GM19452 (cell line): Measurements from ENCODE around the gene TRAF3.

Experiments used
- ATAC-seq: cut with Tn5 transposase; IDR thresholded peaks from one replicate; pipeline ENCODE4 v1.9.1; 2021; ENCODE audit not compliant: unreplicated experiment

The TRAF3 gene

GRCh38 chr14:102905116-102906108 is 128.2 kb downstream of the TRAF3 start:
- no peak for ATAC-seq

DNA sequence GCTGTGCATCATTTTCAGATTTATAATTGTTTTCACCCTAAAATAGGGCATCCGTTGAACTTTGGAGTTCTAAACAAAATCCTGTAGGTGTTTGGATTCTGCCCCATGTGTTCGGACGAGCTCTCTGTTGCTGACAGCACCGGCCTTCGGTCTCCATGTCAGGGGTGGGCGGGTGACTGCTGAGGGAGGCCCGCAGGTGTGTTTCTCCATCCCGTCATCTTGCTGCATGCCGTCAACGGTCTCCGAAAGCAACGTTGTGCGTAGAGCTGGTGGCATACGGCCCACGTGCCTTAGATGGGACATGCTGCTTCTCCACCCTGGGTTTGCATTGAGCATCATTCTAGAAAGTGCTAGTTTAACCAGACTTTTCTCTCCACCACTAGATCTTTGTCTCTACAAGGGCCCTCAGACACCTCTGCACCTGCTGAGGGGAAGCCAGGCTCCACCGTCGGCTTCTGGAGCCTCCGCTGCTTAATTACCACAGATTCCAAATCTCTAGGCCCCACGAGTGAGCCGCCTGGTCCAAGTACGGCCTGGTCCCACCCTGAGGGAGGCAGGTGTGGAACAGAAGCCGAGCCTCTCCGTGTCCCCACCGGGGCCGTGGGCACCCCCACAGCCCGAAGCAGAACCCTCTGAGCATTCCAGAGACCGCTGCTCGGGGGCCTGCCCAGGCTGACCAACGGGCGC is 129.5 kb downstream of the TRAF3 start:
- ATAC-seq, result no peak

DNA sequence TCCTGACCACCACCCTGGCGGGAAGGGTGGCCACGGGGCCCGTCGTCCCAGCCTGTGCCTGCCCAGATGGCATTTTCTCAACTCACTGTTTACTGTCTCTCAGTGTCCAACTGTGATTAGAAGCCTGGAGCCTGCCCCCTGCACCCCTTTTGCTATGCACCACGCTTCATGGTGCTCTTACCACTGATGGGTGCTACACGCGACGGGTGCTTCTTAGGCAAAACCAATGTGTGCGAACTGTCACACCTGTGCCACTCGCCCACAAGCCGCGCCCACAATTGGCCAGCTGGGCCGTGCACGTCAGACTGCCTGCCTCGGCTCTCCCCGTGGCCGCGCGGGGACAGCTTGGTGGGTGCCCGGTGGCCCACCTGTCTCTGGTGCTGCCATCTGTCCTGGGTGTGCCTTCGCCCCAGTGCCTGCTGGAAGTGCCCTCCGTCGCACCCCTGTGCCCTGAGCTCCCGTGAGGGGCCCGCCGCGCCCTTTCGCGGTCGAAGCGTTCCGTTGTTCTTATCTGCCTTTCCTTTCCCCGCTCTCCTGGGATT is 130.1 kb downstream of the TRAF3 start:
- no peak for ATAC-seq

GRCh38 chr14:102907980-102908730 is 130.9 kb downstream of the TRAF3 start:
- ATAC-seq, result no peak

DNA sequence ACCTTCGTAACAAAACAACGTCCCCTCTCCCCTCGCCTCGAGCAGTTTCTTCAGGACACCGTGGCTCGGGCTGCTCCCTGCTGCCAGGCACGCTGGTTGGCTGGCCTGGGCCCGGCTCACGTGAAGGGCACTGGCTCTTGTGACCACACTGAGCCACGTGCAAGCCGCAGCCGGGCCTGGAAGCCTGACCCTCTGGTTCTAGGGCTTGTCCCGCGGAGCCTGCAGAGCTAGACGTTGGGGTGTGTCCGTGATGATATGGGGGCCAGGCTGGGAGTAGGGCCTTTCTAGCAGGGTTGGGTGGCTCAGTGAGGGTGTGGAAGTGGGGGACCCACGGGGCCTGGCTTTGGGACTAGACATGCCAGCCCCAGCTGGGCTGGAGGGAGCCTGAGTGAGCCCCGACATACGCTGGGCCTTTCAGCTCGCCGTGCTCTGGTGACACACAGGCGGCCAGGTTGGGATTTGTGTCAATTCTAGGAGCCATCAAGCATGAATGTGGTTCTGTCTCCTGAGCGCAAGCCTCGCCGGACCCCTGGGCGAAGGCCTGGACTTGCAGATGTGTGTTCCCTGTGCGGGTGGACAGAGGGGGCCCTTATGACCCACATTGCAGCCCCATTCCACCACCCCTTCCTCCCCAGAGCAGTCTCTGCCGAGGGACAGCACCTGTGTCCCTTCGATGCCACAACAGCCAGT is 131.7 kb downstream of the TRAF3 start:
- ATAC-seq, result no peak

DNA sequence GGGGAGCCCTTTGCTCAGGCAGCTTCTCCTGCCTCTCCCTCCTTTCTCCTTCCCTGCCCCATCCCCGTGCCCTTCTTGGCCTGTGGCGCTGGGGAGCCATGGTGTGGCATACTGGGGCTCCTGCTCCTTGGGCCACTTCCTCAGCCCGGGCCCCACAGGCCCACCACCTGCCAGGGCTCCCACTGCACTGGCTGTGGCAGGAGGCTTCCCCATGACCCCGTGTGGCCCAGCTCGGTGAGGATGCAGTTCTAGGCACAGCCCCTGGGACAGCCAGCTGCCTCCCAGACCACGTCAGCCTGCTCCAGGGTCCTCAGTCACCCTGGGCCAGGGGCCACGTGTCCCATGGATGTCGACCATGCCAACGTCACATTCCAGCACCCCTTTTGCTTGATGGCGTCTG is 132.2 kb downstream of the TRAF3 start:
- ATAC-seq, result no peak

DNA sequence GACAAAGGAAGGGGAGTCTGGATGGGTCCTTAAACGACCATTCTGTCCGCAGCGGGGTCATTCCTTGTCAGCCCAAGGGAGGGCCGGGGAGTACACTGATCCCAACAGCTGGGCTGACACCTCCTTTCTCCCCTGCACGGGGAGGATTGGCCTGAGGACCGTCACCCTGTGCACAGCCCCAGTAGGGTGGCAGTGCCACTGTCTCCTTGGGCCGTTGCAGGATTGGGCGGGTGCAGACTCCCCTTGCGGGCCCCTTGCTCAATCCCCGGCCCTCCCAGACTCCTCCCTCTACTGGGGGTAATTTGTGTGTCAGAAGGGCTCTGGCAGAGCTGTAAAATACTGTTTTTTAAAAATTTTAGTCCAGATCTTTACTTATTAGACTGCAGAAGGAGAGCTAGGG is 132.7 kb downstream of the TRAF3 start:
- ATAC-seq, result no peak

GRCh38 chr14:102910442-102910841 is 133.2 kb downstream of the TRAF3 start:
- ATAC-seq, result no peak

DNA sequence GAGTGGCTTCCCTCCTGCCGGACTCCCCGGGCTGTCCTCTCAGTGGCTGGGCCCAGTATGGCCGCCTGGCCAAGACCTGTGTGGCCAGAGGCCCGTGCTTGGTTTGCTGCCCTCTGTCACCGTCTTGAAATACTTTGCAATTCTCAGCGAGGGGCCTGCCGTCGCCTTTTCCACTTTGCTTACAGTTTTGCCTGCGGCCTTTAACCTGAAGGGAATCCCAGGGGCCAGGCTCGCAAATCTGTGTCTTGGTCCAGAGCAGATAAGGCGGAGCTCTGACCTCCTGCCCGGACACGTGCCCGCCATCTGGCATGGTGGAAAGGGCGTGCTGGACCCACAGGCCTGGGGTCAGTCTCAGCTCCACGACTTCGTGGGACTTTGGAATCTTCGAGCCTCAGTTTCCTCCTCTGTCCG is 134.3 kb downstream of the TRAF3 start:
- ATAC-seq, result no peak

- ATAC-seq, result no peak
These were observed 134.9 kb downstream of the TRAF3 start for GRCh38 chr14:102911991-102912761.

DNA sequence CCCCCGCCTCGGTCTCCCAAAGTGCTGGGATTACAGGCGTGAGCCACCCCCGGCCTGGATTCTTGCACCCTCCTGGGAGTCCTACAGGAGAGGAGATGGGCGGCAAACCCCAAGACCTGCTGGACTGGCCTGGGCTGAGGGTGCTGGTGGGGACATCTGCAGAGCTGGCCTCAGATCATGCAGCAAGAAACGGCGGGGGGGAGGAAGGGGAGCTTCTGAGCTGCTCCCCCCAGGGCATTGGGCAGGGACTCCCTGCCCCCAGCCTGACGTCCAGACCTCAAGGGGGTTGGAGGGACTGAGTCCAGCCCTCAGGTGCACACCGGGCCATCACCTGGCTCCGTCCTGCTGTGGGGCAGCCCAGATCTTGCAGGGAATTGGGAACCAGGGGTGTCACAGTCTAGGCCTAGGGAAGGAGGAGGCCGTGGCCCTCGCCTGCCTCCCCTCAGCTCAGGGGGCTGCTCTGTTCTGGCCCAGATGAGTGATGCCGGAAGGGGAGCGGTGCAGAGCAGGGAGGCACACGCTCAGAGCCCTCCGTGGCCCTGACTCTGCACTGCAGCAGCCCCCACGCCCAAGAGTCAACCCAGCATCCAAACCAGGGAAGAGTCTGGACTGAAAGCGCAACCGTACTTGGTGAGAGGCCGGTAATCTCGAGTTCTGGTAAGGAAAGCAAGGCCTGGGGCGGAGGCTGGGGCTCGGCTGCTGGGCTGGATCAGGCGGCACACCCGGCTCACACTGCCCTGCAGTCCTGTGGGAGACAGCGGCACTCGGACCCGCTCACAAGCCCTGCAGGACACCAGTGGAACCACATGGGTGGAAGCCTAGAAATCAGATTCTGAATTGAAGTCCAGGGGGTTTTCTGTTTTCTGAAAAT is 136.3 kb downstream of the TRAF3 start:
- ATAC-seq, result no peak

DNA sequence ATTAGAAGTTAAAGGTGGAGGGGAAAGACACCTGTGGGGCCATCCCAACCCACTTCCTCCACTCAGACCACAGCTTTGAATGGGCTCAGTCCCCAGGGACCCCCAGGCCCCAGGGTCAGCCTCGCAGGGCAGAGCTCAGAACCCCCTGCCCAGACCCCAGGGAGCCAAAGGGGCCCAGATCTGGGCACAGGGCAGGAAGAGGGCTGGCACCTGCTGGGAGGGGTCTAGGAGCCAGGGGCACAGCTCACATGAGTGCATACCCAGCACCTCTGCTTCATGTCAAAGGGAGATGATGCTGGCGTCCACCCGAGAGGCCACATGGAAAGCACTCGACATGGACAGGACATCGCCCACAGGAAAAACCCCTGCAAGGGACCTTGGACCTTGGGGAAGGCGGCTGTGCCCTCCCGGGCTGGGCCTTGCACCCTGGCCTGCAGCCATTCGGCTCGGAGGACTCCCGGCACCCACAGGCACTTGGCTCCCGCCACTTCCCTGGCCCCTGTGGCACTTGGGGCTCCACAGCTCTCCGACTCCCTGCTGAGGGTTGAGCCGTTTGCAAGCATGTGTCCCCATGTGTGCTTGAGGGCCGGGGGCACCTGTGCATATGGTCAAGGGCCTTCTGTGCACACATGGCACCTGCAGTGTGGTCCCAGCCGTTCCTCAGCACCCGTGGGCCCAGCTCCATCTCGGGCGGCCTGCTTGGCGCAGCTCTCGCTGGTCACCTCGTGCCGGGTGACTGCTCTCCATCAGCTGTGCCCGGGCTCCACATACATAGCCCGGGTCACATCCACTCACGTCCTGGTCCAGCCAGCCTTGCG is 137.4 kb downstream of the TRAF3 start:
- no peak for ATAC-seq

GRCh38 chr14:102915292-102916110 is 138.3 kb downstream of the TRAF3 start:
- no peak for ATAC-seq

GRCh38 chr14:102916347-102917055 is 139.3 kb downstream of the TRAF3 start:
- no peak for ATAC-seq

GRCh38 chr14:102917056-102917385 is 139.8 kb downstream of the TRAF3 start:
- ATAC-seq, result no peak

- no peak for ATAC-seq
These were observed 140.4 kb downstream of the TRAF3 start for GRCh38 chr14:102917469-102918211.
